Measurements from ENCODE around the gene SPEM2.

SPEM2 gene

DNA sequence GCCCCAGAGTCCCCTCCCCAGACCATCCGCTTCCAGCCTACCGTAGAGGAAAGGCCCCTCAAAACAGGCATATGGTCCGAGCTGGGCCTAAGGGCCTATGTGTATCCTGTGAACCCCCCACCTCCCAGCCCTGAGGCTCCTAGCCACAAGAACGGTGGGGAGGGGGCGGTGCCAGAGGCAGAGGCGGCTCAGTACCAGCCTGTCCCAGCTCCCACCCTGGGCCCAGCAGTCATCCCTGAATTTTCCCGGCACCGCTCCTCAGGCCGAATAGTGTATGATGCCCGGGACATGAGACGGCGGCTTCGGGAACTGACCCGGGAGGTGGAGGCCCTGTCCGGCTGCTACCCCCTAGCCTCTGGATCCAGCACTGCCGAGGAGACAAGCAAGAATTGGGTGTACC lies 4.2 kb upstream of the SPEM2 start:
- ATAC-seq (no peak), DNase-seq (no peak)

DNA sequence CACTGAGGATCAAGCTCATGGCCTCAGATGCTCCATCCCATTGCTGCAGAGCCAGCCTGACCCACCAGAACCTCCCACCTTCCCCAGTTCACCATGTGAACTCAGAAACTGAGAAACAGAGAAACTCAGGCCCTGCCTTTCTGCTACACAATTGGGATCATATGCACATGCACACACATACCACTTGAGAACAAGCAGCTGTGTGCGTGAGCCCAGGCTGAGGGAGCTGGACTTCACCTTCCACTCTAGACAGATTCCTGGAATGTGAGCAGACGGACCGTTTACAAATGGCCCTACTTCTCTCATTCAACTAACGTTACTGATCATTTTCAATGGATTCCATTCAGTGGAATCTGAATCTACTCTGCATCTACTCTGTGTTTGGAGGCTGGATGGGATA lies 1.7 kb upstream of the SPEM2 start:
- DNase-seq = no peak
- ATAC-seq = no peak

DNA sequence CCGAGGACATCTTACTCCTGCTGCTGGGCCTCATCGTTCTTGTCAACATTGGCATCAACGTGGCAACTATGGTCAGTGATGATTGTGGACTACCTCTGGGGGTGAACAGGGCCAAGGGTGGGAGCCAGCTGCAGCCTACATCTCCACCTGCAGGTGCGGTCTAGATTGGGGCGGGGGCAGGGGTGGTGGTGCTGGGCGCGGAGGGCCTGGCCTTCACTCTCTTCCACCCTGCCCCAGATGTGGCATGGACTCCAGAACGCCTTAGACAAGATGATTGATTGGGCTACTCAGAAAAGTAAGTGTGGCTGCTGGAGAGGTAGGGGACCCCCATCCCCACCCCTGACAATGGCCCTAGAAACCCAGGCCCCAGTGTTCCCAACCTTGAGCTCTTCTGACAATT lies 340 bp downstream of the SPEM2 start:
- DNase-seq (no peak), ATAC-seq (no peak)

GRCh38 chr17:7426203-7426863 lies 917 bp downstream of the SPEM2 start:
- no peak for DNase-seq
- no peak for ATAC-seq

GRCh38 chr17:7426896-7427489 lies 1.6 kb downstream of the SPEM2 start:
- DNase-seq = no peak
- ATAC-seq = no peak

DNA sequence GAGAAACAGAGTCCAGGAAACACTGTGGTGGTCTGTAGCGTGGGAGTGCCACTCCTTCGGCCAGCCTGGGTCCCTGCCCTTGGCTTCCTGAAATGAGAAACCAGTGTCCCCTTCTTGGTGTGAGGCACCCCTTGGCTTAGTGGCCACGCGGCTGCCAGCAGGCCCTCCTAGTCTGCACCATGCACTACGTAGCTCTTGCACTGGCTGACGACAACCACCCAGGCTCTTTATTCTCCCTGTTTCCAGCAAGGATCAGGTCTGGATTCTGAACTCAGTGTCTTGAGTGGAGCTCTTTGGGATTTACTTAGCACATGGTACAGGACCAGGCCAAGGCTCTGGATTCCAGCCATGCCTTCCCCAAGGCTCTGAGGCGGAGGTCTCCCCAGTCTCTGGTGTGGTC lies 2.1 kb downstream of the SPEM2 start:
- ATAC-seq (no peak), DNase-seq (no peak)

DNA sequence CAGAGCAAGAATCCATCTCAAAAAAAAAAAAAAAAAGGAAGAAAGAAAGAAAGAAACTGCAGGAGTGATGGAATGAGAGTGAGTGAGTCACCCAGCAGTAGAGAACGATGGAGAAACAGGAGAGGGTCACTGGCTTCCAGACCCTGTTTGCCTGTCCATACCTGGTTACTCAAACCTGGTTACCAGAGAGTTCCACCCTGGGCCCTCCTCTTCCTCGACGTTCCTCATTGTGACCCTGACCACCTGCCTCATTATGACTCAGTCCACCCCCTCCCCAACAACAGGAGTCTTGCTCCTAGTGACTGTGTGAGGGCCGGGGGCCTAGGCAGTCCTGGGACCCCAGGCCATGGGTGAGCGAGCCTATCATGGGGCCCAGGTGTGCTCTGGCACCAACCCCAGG lies 3.1 kb downstream of the SPEM2 start, which contains the start of gene SPEM3:
Gene SPEM3 (plus strand): TSS at position 301 of the 400 bp plus-strand sequence. CDS start 46 bp downstream, at position 347.
- no peak for DNase-seq
- no peak for ATAC-seq

DNA sequence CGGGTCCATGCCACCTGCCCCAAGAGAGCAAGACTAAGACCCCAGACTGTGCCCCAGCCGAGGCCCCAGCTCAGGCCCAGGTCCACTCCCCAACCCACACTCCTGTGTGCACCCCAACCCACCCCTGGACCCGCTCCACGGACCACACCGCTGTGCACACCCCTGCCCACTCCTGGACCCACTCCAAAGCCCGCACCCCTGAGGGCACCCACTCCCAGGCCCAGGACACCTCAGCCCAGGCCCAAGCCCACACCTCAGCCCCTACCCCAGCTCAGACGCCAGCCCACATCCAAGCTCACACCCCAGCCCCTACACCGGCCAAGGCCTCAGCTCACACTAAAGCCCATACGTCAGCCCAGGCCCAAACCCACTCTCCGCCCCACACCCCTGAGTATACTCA lies 4.3 kb downstream of the SPEM2 start:
- ATAC-seq = no peak
- DNase-seq = no peak

DNA sequence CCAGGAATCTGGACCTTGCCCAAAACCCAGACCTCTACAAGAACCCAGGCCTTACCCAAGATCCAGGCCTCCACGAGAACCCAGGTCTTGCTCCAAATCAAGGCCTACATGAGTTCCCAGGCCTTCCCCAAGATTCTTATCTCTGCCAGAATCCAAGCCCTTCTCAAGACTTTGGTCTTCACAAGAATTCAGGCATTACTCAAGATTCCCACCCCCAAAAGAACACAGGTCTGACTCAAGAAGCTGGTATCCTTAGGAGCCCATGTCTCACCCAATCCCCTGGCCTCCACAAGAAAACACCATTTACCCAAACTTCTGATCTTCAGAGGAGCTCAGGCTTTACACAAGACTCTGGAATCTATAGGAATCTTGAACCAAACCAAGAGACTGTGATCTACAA lies 5.8 kb downstream of the SPEM2 start:
- ATAC-seq = no peak

GRCh38 chr17:7432296-7432695 lies 6.9 kb downstream of the SPEM2 start:
- DNase-seq = no peak
- ATAC-seq = no peak

More for the DNA sequence above, 5.8 kb downstream of the SPEM2 start:
- no peak for DNase-seq

GRCh38 chr17:7435676-7436555 lies 10.5 kb downstream of the SPEM2 start:
- ATAC-seq = peak; percentile 6
- DNase-seq = peak; percentile 68

DNA sequence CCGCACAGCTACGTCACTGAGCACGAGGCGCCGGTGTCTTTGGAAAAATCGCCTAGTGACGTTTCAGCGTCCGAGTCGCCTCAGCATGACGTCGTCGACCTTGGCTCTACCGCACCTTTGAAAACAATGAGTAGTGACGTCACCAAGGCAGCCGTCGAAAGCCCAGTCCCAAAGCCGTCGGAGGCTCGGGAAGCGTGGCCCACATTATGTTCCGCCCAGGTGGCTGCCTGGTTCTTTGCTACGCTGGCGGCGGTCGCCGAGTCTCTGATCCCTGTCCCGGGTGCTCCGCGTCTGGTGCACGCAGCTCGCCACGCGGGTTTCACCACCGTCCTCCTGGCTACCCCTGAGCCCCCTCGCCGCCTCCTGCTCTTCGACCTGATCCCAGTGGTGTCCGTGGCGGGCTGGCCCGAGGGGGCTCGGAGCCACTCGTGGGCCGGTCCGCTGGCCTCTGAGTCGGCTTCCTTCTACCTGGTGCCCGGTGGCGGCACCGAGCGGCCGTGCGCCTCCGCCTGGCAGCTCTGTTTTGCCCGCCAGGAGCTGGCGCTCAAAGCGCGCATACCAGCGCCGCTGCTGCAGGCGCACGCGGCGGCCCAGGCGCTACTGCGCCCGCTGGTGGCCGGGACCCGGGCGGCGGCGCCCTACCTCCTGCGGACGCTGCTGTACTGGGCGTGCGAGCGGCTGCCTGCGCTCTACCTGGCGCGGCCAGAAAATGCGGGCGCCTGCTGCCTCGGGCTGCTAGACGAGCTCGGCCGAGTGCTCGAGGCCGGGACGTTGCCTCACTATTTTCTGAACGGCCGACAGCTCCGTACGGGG lies 11.3 kb downstream of the SPEM2 start:
- DNase-seq = peak; percentile 85
- ATAC-seq = peak; percentile 81

GRCh38 chr17:7437369-7437863 lies 12.0 kb downstream of the SPEM2 start:
- ATAC-seq (no peak), DNase-seq (no peak)

- peak; percentile 80 for DNase-seq
These were observed 12.7 kb downstream of the SPEM2 start for GRCh38 chr17:7437950-7438614.

DNA sequence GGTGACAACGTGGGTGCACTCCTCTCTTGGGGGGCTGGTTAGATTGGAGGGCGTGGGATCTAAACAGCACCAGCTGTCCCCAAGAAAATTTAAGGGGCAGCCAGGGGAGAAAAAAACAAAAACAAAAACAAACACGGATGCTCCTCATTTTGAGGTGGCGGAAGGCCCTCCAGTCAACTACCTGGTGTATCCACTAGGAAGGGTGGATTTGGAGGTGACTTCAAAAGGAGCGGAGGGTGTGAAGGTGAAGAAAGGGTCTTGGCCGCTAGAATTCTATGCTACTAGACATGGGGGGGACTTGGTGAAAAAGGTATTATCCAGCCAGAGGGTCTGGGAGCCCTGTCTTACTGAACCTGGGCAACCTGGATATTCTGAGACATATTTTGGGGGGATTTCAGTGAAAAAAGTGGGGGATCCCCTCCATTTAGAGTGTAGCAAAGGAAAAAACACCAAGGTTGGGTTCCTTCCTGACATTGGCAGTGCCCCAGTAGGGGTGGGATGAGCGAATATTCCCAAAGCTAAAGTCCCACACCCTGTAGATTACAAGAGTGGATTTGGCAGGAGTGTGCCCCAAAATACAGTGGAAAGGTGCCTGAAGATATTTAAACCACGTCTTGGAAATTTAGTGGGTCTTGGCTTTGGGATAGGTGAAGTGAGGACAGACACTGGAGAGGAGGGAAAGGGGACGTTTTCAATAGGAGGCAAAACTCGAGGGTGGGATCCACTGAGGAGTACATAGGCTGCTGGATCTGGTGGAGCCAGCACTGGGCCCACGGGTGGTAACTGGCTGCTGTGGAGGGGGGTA lies 13.4 kb downstream of the SPEM2 start:
- ATAC-seq = no peak
- DNase-seq = no peak

More at GRCh38 chr17:7437950-7438614, 12.7 kb downstream of the SPEM2 start:
- ATAC-seq = no peak

DNA sequence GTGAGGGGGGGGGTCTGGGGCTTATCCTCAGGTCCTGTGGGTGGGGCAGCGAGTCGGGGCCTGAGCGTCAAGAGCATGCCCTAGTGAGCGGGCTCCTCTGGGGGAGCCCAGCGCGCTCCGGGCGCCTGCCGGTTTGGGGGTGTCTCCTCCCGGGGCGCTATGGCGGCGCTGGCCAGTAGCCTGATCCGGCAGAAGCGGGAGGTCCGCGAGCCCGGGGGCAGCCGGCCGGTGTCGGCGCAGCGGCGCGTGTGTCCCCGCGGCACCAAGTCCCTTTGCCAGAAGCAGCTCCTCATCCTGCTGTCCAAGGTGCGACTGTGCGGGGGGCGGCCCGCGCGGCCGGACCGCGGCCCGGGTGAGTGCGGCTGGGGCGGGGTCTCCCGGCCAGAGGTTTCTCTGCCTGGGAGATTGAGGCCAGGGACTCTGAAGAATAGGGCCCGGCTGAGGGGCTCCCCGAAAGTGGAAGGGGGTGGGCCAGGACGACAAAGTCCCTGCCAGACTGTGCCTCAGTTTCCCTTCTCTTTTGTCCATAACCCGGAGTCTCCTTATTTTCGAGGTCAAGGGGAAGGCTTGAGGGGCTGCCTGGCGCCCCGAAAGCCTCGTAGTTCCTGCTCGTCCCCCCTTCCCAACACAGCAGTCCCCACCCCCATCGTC lies 14.2 kb downstream of the SPEM2 start, which contains the start of gene FGF11:
Gene FGF11 (plus strand): TSS at position 51 of the 651 bp plus-strand sequence. CDS start 109 bp downstream, at position 160.
- peak; percentile 25 for DNase-seq
- no peak for ATAC-seq

GRCh38 chr17:7440113-7440833 lies 14.9 kb downstream of the SPEM2 start:
- ATAC-seq = no peak
- DNase-seq = peak; percentile 73

DNA sequence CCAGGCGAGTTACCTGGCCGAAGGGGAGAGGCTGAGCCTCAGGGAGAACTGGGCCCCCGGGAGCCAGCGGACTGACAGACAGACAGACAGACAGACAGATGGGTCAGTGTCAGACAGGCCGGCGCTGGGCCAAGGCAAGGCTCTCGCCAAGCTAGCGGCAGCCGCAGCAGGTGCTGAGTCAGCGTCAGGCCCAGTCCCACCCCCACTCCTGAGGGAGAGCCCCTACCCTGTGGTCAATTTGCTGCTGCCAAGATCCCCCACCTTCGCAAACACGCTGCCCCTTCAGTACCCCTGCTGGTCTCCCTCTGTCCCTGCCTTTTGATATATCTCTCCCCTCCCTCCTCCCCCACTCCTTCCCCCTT lies 15.4 kb downstream of the SPEM2 start:
- ATAC-seq (no peak), DNase-seq (peak; percentile 53)

GRCh38 chr17:7441266-7441665 lies 15.8 kb downstream of the SPEM2 start:
- DNase-seq (no peak), ATAC-seq (no peak)
